SK-N-SH (cell line): ENCODE measurements around the gene ADAMTSL1.

Experiments used
- CTCF ChIP-seq: fragments of 200-600 bp; sonication (generic); IDR thresholded peaks from 2 replicates; pipeline ENCODE4 v1.6.1; 2017; ENCODE audit warnings: antibody characterized with exemption, mild to moderate bottlenecking, moderate library complexity
- EZH2phosphoT487 ChIP-seq: fragments of 200-600 bp; sonication (generic); IDR thresholded peaks from 2 replicates; pipeline ENCODE4 v1.6.1; 2017; ENCODE audit warnings: low read depth, mixed run types, mild to moderate bottlenecking, antibody characterized with exemption, moderate library complexity, borderline replicate concordance
- MAX ChIP-seq: IDR thresholded peaks from 2 replicates; pipeline ENCODE4 v1.4.0; 2012; ENCODE audit warnings: low read depth
- MXI1 ChIP-seq: IDR thresholded peaks from 2 replicates; pipeline ENCODE4 v1.6.1; 2012; ENCODE audit warnings: mild to moderate bottlenecking, low read depth, low read length, improper control_type of control experiment

GRCh38 chr9:18555105-18555883 lies 81.3 kb downstream of the ADAMTSL1 start:
- TF ChIP-seq EZH2phosphoT487 (no peak), CTCF (no peak), MAX (no peak), MXI1 (no peak)
